Stomach smooth muscle (tissue), 2 donors: ENCODE results near the gene EMB.
"Not testable (repeated sequence)": the region's sequence is repeated elsewhere in the genome, so short reads cannot be mapped to it uniquely, and the experiment has no call there.

Experiments
- H3K27ac ChIP-seq: one replicate; pipeline ENCODE4 v1.7.0; 2013; ENCODE audit warnings: mild to moderate bottlenecking, low read length, inconsistent platforms
- H3K27me3 ChIP-seq, 2 donors: one replicate each; pipeline ENCODE4 v1.7.0; 2013; ENCODE audit warnings: low read length in 2 of 2; ENCODE audit not compliant: insufficient read depth in 2 of 2, control insufficient read depth in 1 of 2
- H3K36me3 ChIP-seq, 2 donors: one replicate each; pipeline ENCODE4 v1.7.0; 2013; ENCODE audit warnings: low read length in 2 of 2; ENCODE audit not compliant: control insufficient read depth in 2 of 2, insufficient read depth in 2 of 2
- H3K4me1 ChIP-seq: one replicate; pipeline ENCODE4 v1.7.0; 2013; ENCODE audit warnings: low read length; ENCODE audit not compliant: control insufficient read depth, insufficient read depth
- H3K4me3 ChIP-seq, 2 donors: one replicate each; pipeline ENCODE4 v1.7.0; 2013; ENCODE audit warnings: low read length in 2 of 2
- H3K9ac ChIP-seq, 2 donors: one replicate each; pipeline ENCODE4 v1.7.0; 2013; ENCODE audit warnings: low read length in 2 of 2, mild to moderate bottlenecking in 1 of 2
- H3K9me3 ChIP-seq, 2 donors: one replicate each; pipeline ENCODE4 v1.7.0; 2013; ENCODE audit warnings: low read length in 2 of 2; ENCODE audit not compliant: control insufficient read depth in 2 of 2
- donor health status: healthy.
- donor health status: Pancreatic carcinoma.

The EMB gene, protein sequence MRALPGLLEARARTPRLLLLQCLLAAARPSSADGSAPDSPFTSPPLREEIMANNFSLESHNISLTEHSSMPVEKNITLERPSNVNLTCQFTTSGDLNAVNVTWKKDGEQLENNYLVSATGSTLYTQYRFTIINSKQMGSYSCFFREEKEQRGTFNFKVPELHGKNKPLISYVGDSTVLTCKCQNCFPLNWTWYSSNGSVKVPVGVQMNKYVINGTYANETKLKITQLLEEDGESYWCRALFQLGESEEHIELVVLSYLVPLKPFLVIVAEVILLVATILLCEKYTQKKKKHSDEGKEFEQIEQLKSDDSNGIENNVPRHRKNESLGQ

DNA sequence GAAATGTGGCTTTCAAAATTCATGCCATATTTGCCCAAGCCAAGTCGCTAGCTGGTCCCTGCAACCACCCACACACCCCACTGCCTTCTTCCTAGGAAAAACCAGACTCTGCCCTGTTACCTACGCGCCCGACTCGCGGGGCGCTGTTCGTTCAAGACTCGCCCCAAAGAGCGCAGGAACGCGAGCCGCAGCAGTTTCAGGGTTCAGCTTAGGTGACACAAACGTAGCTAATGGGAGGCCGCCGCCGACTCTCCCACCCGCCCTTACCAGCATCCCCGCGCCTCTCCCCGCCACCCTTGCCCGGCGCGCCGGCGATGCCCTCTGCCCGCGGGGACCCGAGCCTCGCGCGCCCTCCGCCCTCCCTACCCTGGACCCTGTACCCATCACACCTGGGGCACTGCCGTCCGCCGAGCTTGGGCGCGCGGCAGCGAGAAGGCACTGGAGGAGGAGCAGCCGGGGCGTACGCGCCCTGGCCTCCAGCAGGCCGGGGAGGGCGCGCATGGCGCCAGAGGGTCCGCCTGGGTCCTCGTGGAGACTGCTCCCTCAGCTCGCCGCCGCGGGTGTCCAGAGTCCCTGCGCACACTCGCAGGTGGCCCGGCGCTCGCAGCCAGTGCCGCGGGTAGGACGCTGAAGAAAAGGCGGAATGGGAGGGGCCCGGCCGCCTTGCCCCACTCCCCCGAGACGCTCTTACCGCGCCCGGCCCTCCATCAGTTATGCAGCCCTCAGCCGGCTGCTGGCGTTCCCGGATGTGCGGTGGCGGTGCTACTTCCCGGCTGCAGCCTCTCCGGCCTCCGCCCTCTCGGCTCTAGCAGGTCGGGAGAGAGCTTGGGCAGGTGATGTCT, at the start of gene EMB:
Gene EMB (minus strand): TSS at position 638 of the 842 bp plus-strand sequence. CDS start 137 bp downstream, at position 501.
- Histone ChIP-seq H3K4me1 (no peaks in the 10 kb centered on the region), H3K27ac (no peak within 1 kb of the TSS), H3K9ac (peak within 1 kb of the TSS in 1 of 2 donors; percentile 9), H3K27me3 (peaks cover 0 to 10% of the 10 kb centered on the region in 2 donors), H3K4me3 (peak within 1 kb of the TSS; percentile 53 to 62), H3K36me3 (no peaks in the 10 kb centered on the region), H3K9me3 (no peaks in the 10 kb centered on the region)

DNA sequence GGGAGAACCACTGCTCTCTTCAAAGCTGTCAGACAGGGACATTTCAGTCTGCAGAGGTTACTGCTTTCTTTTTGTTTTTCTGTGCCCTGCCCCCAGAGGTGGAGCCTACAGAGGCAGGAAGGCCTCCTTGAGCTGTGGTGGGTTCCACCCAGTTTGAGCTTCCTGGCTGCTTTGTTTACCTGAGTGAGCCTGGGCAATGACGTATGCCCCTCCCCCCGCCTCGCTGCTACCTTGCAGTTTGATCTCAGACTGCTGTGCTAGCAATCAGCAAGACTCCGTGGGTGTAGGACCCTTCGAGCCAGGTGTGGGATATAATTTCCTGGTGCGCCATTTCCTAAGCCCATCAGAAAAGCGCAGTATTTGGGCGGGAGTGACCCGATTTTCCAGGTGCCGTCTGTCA, 48.4 kb upstream of the EMB start:
- H3K4me3 ChIP-seq, H3K27me3 ChIP-seq, H3K36me3 ChIP-seq, H3K9ac ChIP-seq, H3K27ac ChIP-seq, H3K4me1 ChIP-seq, H3K9me3 ChIP-seq: not testable (repeated sequence)

DNA sequence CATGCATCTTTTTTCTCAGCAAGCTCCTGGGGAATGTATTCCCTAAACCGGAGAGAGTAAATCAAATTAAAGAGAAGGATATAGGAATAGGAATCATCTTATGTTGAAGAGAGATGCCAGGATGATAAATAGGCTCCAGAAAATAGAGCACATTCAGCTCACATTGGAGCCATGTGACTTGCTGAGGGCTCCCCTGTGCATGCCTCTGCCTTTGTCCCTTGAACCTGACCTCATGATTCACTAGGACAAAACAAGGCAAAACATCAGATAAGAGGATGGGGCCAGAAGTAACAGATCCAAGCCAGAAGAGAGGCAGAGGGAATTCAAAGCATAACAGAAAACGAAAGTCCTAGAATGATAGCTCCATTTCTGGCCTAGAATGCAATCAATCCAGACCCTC, 37.7 kb upstream of the EMB start:
- H3K36me3 ChIP-seq, H3K9ac ChIP-seq, H3K27me3 ChIP-seq, H3K4me3 ChIP-seq, H3K4me1 ChIP-seq, H3K9me3 ChIP-seq, H3K27ac ChIP-seq: not testable (repeated sequence)

DNA sequence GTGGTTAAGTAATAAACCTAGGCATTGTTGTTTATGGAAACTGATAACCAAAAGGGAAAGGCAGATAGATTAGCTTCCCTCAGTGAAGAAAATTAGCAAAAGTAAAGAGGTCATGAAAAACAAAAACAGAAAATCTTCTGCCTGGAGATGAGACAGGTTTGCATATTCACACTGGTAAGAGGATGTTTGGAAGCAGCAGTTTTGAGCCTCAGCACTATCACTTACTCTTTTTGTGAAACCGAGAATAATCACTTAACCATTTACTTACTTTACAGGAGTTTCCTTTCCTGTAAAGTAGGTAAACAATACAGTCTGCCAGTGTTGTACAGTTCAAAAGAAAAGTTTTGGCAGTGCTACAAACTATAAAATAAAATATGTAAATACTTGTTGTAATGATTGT, 35.5 kb upstream of the EMB start:
- Histone ChIP-seq H3K27me3 (no peaks in the 10 kb centered on the region), H3K27ac (no peak overlapping the region), H3K9ac (no peak overlapping the region), H3K4me3 (no peak overlapping the region), H3K9me3 (no peaks in the 10 kb centered on the region), H3K36me3 (no peaks in the 10 kb centered on the region), H3K4me1 (no peaks in the 10 kb centered on the region)

DNA sequence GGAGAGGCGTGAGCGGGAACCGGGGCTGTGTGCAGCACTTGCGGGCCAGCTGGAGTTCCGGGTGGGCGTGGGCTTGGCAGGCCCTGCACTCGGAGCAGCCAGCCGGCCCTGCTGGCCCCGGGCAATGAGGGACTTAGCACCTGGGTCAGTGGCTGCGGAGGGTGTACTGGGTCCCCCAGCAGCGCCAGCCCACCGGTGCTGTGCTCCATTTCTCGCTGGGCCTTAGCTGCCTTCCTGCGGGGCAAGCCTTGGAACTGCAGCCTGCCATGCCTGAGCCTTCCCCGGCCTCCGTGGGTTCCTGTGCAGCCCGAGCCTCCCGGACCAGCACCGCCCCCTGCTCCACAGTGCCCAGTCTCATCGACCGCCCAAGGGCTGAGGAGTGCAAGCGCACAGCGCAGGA, 23.9 kb upstream of the EMB start:
- not testable (repeated sequence) for H3K9me3 ChIP-seq, H3K9ac ChIP-seq, H3K27me3 ChIP-seq, H3K4me1 ChIP-seq, H3K36me3 ChIP-seq, H3K4me3 ChIP-seq, H3K27ac ChIP-seq

DNA sequence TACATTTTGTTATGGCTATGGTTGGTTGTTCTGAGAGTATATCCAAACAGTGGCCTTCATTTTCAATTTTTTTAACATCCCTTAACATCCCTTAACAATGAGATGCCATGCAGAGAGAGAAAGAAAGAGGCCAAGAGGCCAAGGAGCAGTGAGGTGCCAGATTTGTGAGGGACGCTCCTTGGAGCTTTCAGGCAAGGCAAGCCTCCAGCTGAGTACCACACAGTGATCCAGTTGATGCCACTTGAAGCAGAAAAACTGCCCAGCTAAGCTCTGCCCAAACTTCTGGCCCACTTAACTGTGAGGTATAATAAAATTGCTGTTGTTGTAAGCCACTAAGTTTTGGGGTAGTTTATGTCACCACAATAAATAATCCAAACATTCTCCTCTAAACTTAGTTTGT, 22.6 kb upstream of the EMB start:
- Histone ChIP-seq H3K4me3 (no peak overlapping the region), H3K4me1 (no peaks in the 10 kb centered on the region), H3K9me3 (no peaks in the 10 kb centered on the region), H3K27ac (no peak overlapping the region), H3K9ac (no peak overlapping the region), H3K27me3 (no peaks in the 10 kb centered on the region), H3K36me3 (no peaks in the 10 kb centered on the region)

DNA sequence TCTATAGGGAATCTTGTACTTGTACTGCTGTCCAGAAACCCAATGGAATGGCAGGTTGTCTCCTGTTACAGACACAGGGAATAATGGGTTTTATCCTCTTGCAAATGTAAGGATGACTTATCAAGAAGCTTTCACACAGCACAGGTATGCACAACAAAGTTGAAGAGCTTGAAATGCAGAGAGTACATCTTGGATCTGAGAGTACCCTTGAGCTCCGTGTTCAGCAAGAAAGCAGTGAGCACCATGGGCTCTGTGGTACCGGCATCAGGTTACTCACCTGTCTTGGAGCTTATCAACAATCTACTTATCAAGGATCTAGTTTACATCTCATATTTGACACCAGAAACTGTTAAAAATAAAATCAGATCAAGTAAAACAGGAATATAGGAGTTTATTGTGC, 22.0 kb upstream of the EMB start:
- H3K27ac ChIP-seq = no peak overlapping the region
- no peak overlapping the region for H3K4me3 ChIP-seq
- H3K4me1 ChIP-seq = no peaks in the 10 kb centered on the region
- no peak overlapping the region for H3K9ac ChIP-seq
- H3K36me3 ChIP-seq = no peaks in the 10 kb centered on the region
- H3K27me3 ChIP-seq = no peaks in the 10 kb centered on the region
- H3K9me3 ChIP-seq = no peaks in the 10 kb centered on the region

DNA sequence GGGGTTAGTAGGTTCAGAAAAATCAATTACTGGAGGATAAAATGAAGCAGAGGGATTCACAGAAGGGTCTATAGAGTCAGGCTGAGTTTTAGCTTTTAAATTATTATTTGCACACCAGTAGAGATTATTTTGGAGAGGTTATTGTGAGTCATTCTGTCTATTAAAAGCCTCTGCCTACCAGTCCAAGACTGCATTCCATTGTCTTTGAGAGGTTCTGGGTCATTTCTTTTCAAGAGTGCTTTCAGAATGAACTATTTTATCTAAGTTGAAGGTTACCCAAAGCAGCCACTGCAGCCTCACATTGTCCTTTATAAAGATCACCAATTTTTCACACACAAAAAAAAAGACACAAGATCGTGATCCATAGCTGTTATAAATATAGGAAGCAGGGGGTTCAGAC, 21.5 kb upstream of the EMB start:
- not testable (repeated sequence) for H3K9ac ChIP-seq, H3K27ac ChIP-seq, H3K27me3 ChIP-seq, H3K4me1 ChIP-seq, H3K9me3 ChIP-seq, H3K4me3 ChIP-seq, H3K36me3 ChIP-seq

DNA sequence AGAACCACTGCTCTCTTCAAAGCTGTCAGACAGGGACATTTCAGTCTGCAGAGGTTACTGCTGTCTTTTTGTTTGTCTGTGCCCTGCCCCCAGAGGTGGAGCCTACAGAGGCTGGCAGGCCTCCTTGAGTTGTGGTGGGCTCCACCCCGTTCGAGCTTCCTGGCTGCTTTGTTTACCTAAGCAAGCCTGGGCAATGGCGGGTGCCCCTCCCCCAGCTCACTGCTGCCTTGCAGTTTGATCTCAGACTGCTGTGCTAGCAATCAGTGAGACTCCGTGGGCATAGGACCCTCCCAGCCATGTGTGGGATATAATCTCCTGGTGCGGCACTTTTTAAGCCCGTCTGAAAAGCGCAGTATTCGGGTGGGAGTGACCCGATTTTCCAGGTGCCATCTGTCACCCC, 17.3 kb upstream of the EMB start:
- not testable (repeated sequence) for H3K4me1 ChIP-seq, H3K4me3 ChIP-seq, H3K36me3 ChIP-seq, H3K27ac ChIP-seq, H3K27me3 ChIP-seq, H3K9me3 ChIP-seq, H3K9ac ChIP-seq

DNA sequence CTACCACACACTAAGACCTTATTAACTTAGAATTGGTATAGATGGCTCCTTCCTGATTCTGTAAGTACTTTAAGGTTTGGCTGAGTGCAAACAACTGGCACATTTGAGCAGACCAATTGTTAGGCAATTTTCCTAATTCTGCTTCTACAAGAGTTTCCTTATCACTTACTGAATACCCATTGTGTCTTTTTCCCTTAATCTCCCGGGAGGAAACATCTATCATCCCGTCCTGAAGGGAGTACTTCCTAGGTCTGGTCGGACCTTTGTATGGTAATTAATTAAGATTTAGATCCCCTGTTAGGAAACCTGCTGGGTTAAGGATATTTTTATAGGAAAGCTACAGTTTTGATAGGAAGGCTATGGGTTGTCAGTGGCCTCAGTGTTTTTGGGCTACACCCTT, 8.2 kb upstream of the EMB start:
- not testable (repeated sequence) for H3K4me3 ChIP-seq, H3K4me1 ChIP-seq, H3K36me3 ChIP-seq, H3K9ac ChIP-seq, H3K9me3 ChIP-seq, H3K27ac ChIP-seq, H3K27me3 ChIP-seq

DNA sequence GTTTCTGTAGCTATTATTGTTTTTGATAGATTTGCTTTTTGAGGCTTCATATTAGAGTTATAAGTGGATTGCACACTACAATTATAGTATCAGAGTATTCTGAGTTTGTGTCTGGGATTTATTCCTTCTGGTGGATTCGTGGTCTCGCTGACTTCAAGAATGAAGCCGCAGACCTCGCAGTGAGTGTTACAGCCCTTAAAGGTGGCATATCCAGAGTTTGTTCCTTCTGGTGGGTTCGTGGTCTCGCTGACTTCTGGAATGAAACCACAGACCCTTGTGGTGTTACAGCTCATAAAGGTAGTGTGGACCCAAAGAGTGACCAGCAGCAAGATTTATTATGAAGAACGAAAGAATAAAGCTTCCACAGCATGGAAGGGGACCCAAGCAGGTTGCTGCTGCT, 6.9 kb upstream of the EMB start:
- H3K27ac ChIP-seq = no peak overlapping the region
- H3K9ac ChIP-seq = no peak overlapping the region
- H3K36me3 ChIP-seq = no peaks in the 10 kb centered on the region
- no peak overlapping the region for H3K4me3 ChIP-seq
- H3K27me3 ChIP-seq = no peaks in the 10 kb centered on the region
- no peaks in the 10 kb centered on the region for H3K4me1 ChIP-seq
- no peaks in the 10 kb centered on the region for H3K9me3 ChIP-seq
